Measurements from ENCODE around the gene MARCHF2. TPM values are rescaled to one million over a fixed set of nuclear protein-coding genes. Genes with fewer than 3 reads are reported as not detected.

MARCHF2 gene
- total RNA-seq, 1 experiment from 2014 or later, result 27.5 TPM

- Histone ChIP-seq H3K23ac (ENCODE audit: insufficient read length, low read depth, low read length) (no peak overlapping the region), H3K23me2 (ENCODE audit: insufficient read length, low read depth, low read length, poor library complexity, severe bottlenecking) (no peaks in the 10 kb centered on the region), H3K14ac (ENCODE audit: insufficient read depth, low read length) (no peak overlapping the region), H2BK20ac (ENCODE audit: low read depth, low read length, poor library complexity, severe bottlenecking) (no peak overlapping the region), H3K9me3 (ENCODE audit: control insufficient read depth, low read depth, low read length) (no peaks in the 10 kb centered on the region), H3K27ac (ENCODE audit: insufficient read length, low read depth, low read length) (no peak overlapping the region), H3K56ac (ENCODE audit: insufficient read length, low read depth, low read length) (no peak overlapping the region), H4K5ac (ENCODE audit: insufficient read length, low read depth, low read length) (no peak overlapping the region), H3K9ac (ENCODE audit: extremely low read depth, insufficient read length, low read length) (no peak overlapping the region), H2BK12ac (ENCODE audit: insufficient read length, low read depth, low read length) (no peak overlapping the region), H3K79me1 (ENCODE audit: insufficient read depth, low read depth, low read length, poor library complexity, severe bottlenecking) (peaks cover 6% of the 10 kb centered on the region), H3K79me2 (ENCODE audit: insufficient read depth, low read length) (peaks cover 13% of the 10 kb centered on the region; the same call in 1 of the 2 replicates), H3K4ac (ENCODE audit: low read depth, low read length) (no peak overlapping the region), H2BK15ac (ENCODE audit: low read depth, low read length) (no peak overlapping the region), H4K20me1 (ENCODE audit: control insufficient read depth, insufficient read depth, insufficient read length) (no peaks in the 10 kb centered on the region), H2BK5ac (ENCODE audit: insufficient read length, low read length) (no peak overlapping the region), H3K4me1 (ENCODE audit: insufficient read depth, low read length) (no peaks in the 10 kb centered on the region), H3K4me2 (ENCODE audit: insufficient read depth, insufficient read length, low read length) (no peak overlapping the region), H4K91ac (ENCODE audit: insufficient read length, low read depth, low read length) (no peak overlapping the region), H3K18ac (ENCODE audit: insufficient read length, low read depth, low read length) (no peak overlapping the region), H4K8ac (replicated peaks; ENCODE audit: insufficient read length, low read depth, low read length) (no peak overlapping the region), H2AK5ac (ENCODE audit: insufficient read length, low read length) (no peak overlapping the region), H3K27me3 (ENCODE audit: insufficient read depth, low read length) (no peaks in the 10 kb centered on the region), H2AFZ (ENCODE audit: low read length) (no peak overlapping the region), H3T11ph (ENCODE audit: low read length) (no peak overlapping the region), H2BK120ac (ENCODE audit: low read depth, low read length, poor library complexity, severe bottlenecking) (no peak overlapping the region)
- no peak for DNase-seq
- Mint-ChIP-seq H3K36me3 (ENCODE audit: insufficient read depth in 1 of 3, low read depth in 3 of 3) (peaks cover 5 to 14% (median 11%) of the 10 kb centered on the region in 3 experiments; a peak in 6 of 7 replicates), H3K4me3 (no peak overlapping the region), H3K9me3 (no peaks in the 10 kb centered on the region; a peak in 1 of 5 replicates), H3K27me3 (ENCODE audit: low read depth) (no peaks in the 10 kb centered on the region), H3K27ac (no peak overlapping the region; a peak in 2 of 7 replicates), H3K4me1 (peaks cover 9 to 15% of the 10 kb centered on the region in 2 experiments)
- no CpG with 5 or more reads among the region's 7 CpGs for WGBS (ENCODE audit: extremely low coverage, insufficient read length, low lambda C conversion rate)
- TF ChIP-seq CTCF (conservative IDR thresholded peaks at IDR 0.05), result no peak
Observed at GRCh38 chr19:8396185-8396562, 16.9 kb upstream of the MARCHF2 start.

All from H9 (cell line).